H7 (cell line): Measurements from ENCODE around the gene INPP5K. TPM values are rescaled to one million over a fixed set of nuclear protein-coding genes. Genes with fewer than 3 reads are reported as not detected.
A peak's percentile ranks its signal among the peaks of the same experiment; 100 is the strongest.

Experiments
- DNase-seq: peaks from one replicate; pipeline ENCODE4 v3.0.0; 2012
- H3K27me3 ChIP-seq: 2 replicates; pipeline ENCODE4 v1.6.0; 2011; ENCODE audit warnings: mild to moderate bottlenecking, low read length; ENCODE audit not compliant: control insufficient read depth, insufficient read depth
- H3K36me3 ChIP-seq: replicated peaks from 2 replicates; pipeline ENCODE4 v1.5.1; 2011; ENCODE audit warnings: low read length; ENCODE audit not compliant: control insufficient read depth, insufficient read depth
- H3K4me3 ChIP-seq: 2 replicates; pipeline ENCODE4 v1.5.1; 2011; ENCODE audit warnings: low read depth, mild to moderate bottlenecking, control low read depth, low read length, moderate library complexity; ENCODE audit not compliant: insufficient read depth
- total RNA-seq: library from RNA; depleted of rRNA; stranded (reverse); fragments of >200 nt; shearing (Covaris generic); gene quantifications from 2 replicates; pipeline ENCODE4 v1.2.3, GENCODE V29; 2014

The INPP5K gene
- total RNA-seq, 1 experiment from 2014 or later, result 17.6 TPM

- DNase-seq, result no peak
- H3K27me3 ChIP-seq, result no peaks in the 10 kb centered on the region
- H3K4me3 ChIP-seq, result no peak overlapping the region
- no peaks in the 10 kb centered on the region; the same call in 1 of the 2 replicates for H3K36me3 ChIP-seq
Observed at GRCh38 chr17:1504866-1505265, 11.5 kb downstream of the INPP5K start.

- no peaks in the 10 kb centered on the region for H3K27me3 ChIP-seq
- H3K4me3 ChIP-seq, result no peak overlapping the region
- DNase-seq, result no peak
- no peaks in the 10 kb centered on the region for H3K36me3 ChIP-seq
Observed at GRCh38 chr17:1503699-1504098, 12.7 kb downstream of the INPP5K start.

GRCh38 chr17:1498869-1499268 is 17.5 kb downstream of the INPP5K start:
- DNase-seq, result no peak
- Histone ChIP-seq H3K4me3 (no peak overlapping the region), H3K27me3 (no peaks in the 10 kb centered on the region), H3K36me3 (no peaks in the 10 kb centered on the region; the same call in none of the 2 replicates)

GRCh38 chr17:1498233-1498632 is 18.2 kb downstream of the INPP5K start:
- DNase-seq, result no peak
- no peaks in the 10 kb centered on the region for H3K27me3 ChIP-seq
- no peaks in the 10 kb centered on the region; the same call in none of the 2 replicates for H3K36me3 ChIP-seq
- H3K4me3 ChIP-seq, result no peak overlapping the region

GRCh38 chr17:1497831-1498230 is 18.6 kb downstream of the INPP5K start:
- Histone ChIP-seq H3K36me3 (no peaks in the 10 kb centered on the region; the same call in none of the 2 replicates), H3K4me3 (no peak overlapping the region), H3K27me3 (no peaks in the 10 kb centered on the region)
- no peak for DNase-seq

GRCh38 chr17:1496869-1497268 is 19.5 kb downstream of the INPP5K start:
- Histone ChIP-seq H3K4me3 (no peak overlapping the region), H3K36me3 (no peaks in the 10 kb centered on the region; the same call in none of the 2 replicates), H3K27me3 (peaks cover 3% of the 10 kb centered on the region; the same call in 1 of the 2 replicates)
- no peak for DNase-seq

GRCh38 chr17:1495265-1495989 is 21.0 kb downstream of the INPP5K start:
- Histone ChIP-seq H3K4me3 (no peak overlapping the region), H3K36me3 (no peaks in the 10 kb centered on the region; the same call in none of the 2 replicates), H3K27me3 (peaks cover 4% of the 10 kb centered on the region; the same call in 1 of the 2 replicates)
- no peak for DNase-seq

- Histone ChIP-seq H3K4me3 (no peak overlapping the region), H3K36me3 (no peaks in the 10 kb centered on the region; the same call in none of the 2 replicates), H3K27me3 (peaks cover 4% of the 10 kb centered on the region; the same call in 1 of the 2 replicates)
- DNase-seq, result no peak
Observed at GRCh38 chr17:1494736-1495253, 21.6 kb downstream of the INPP5K start.

- no peak for DNase-seq
- Histone ChIP-seq H3K36me3 (no peaks in the 10 kb centered on the region; the same call in none of the 2 replicates), H3K4me3 (no peak overlapping the region), H3K27me3 (peaks cover 4% of the 10 kb centered on the region; the same call in 1 of the 2 replicates)
Observed at GRCh38 chr17:1494203-1494602, 22.2 kb downstream of the INPP5K start.

- DNase-seq, result peak; percentile 64
- Histone ChIP-seq H3K27me3 (peaks cover 4% of the 10 kb centered on the region; the same call in 1 of the 2 replicates), H3K4me3 (no peak overlapping the region), H3K36me3 (no peaks in the 10 kb centered on the region; the same call in none of the 2 replicates)
Observed at GRCh38 chr17:1493291-1493980, 23.0 kb downstream of the INPP5K start.

GRCh38 chr17:1492249-1493206 is 23.9 kb downstream of the INPP5K start, which contains the start of gene MYO1C:
Gene MYO1C (minus strand): TSS chr17:1492686. CDS start chr17:1492487, 199 bp downstream.
- Histone ChIP-seq H3K27me3 (peaks cover 4% of the 10 kb centered on the region; the same call in 1 of the 2 replicates), H3K4me3 (peak within 1 kb of the TSS; percentile 72), H3K36me3 (no peaks in the 10 kb centered on the region; the same call in none of the 2 replicates)
- peak; percentile 88 for DNase-seq

- Histone ChIP-seq H3K36me3 (no peaks in the 10 kb centered on the region; the same call in none of the 2 replicates), H3K27me3 (peaks cover 4% of the 10 kb centered on the region; the same call in 1 of the 2 replicates), H3K4me3 (peak overlapping the region; percentile 73)
- DNase-seq, result peak; percentile 97
Observed at GRCh38 chr17:1491443-1492248, 24.8 kb downstream of the INPP5K start.
